Fibroblast of lung (primary cell): ENCODE results near the gene KIAA0232.

Experiments
- EZH2 ChIP-seq: IDR thresholded peaks from 2 replicates; pipeline ENCODE4 v1.5.1; 2012; ENCODE audit warnings: low read length, control low read depth, mild to moderate bottlenecking; ENCODE audit errors: missing control alignments
- TF ChIP-seq, protein P1 (sequence below), 2 donors: IDR thresholded peaks in 1 of 2; conservative IDR thresholded peaks in 1 of 2; 1 replicate in 1 of 2; 2 replicates in 1 of 2; pipeline ENCODE4 v1.5.1; 2011 to 2012; ENCODE audit warnings: low read length in 2 of 2, control low read depth in 1 of 2, inconsistent platforms in 1 of 2, low read depth in 1 of 2, mild to moderate bottlenecking in 1 of 2

DNA sequence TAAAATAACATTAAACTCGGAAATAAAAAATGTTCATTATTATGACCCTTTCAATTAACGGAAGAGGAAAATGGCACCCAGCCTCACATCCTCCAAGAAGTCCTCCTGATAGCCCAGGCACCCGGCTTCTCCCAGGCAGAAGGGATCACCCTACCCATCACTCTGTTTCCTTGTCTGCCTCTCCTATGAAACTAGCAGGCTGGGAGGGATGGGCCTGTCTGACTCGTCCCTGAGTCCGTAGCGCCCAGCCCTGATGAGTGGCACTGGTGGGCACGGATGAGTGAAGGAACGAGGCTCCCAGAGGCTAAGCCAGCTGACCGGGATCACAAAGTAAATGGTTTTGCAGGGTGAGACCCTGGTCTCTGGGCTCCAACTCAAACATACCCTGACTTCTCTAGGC lies 28.6 kb upstream of the KIAA0232 start:
- TF ChIP-seq, protein P1, sequence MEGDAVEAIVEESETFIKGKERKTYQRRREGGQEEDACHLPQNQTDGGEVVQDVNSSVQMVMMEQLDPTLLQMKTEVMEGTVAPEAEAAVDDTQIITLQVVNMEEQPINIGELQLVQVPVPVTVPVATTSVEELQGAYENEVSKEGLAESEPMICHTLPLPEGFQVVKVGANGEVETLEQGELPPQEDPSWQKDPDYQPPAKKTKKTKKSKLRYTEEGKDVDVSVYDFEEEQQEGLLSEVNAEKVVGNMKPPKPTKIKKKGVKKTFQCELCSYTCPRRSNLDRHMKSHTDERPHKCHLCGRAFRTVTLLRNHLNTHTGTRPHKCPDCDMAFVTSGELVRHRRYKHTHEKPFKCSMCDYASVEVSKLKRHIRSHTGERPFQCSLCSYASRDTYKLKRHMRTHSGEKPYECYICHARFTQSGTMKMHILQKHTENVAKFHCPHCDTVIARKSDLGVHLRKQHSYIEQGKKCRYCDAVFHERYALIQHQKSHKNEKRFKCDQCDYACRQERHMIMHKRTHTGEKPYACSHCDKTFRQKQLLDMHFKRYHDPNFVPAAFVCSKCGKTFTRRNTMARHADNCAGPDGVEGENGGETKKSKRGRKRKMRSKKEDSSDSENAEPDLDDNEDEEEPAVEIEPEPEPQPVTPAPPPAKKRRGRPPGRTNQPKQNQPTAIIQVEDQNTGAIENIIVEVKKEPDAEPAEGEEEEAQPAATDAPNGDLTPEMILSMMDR (conservative IDR thresholded peaks at IDR 0.05 in 1 of 2, IDR thresholded peaks at IDR 0.05 in 1 of 2; ENCODE audit: low read depth in 1 of 2, low read length in 2 of 2), result no peak
- no peak for TF ChIP-seq EZH2
